Esophagus muscularis mucosa (tissue), 4 donors: ENCODE measurements around the gene MAST4. TPM values are rescaled to one million over a fixed set of nuclear protein-coding genes. Genes with fewer than 3 reads are reported as not detected.

Experiments used
- DNase-seq: peaks from one replicate; pipeline ENCODE4 v3.0.0-alpha.2; 2017; ENCODE audit errors: extremely low spot score
- H3K27ac ChIP-seq, 4 donors: fragments of 200-600 bp; sonication (generic); replicated peaks in 1 of 4; 1 replicate in 3 of 4; 2 replicates in 1 of 4; pipeline ENCODE4 v1.5.1; 2016 to 2019; ENCODE audit warnings: mild to moderate bottlenecking in 1 of 4
- H3K27me3 ChIP-seq, 4 donors: fragments of 200-600 bp; sonication (generic); one replicate each; pipeline versions ENCODE4 v1.5.1 to v1.6.0; 2016 to 2019
- H3K36me3 ChIP-seq, 4 donors: fragments of 200-600 bp; sonication (generic); one replicate each; pipeline ENCODE4 v1.5.1; 2016 to 2019
- H3K4me1 ChIP-seq, 4 donors: fragments of 200-600 bp; sonication (generic); one replicate each; pipeline ENCODE4 v1.5.1; 2016 to 2019
- H3K4me3 ChIP-seq, 4 donors: fragments of 200-600 bp; sonication (generic); 1 replicate in 2 of 4; 2 replicates in 2 of 4; pipeline ENCODE4 v1.5.1; 2016 to 2019; ENCODE audit warnings: mild to moderate bottlenecking in 4 of 4, moderate library complexity in 1 of 4
- H3K9me3 ChIP-seq, 4 donors: fragments of 200-600 bp; sonication (generic); 1 replicate in 3 of 4; 2 replicates in 1 of 4; pipeline ENCODE4 v1.5.1; 2016 to 2019
- EP300 ChIP-seq: sonication (generic); formaldehyde crosslinking; IDR thresholded peaks from one replicate; pipeline ENCODE4 v1.6.1; 2017; ENCODE audit warnings: antibody characterized with exemption
- POLR2A ChIP-seq: fragments of 450-650 bp; IDR thresholded peaks from one replicate; pipeline ENCODE4 v1.6.1; 2017; ENCODE audit warnings: antibody characterized with exemption, moderate library complexity, mild to moderate bottlenecking, low read depth
- POLR2AphosphoS5 ChIP-seq, 2 donors: sonication (generic); formaldehyde crosslinking; IDR thresholded peaks; one replicate each; pipeline ENCODE4 v1.6.1; 2017; ENCODE audit warnings: antibody characterized with exemption in 2 of 2
- WGBS: methylation state at CpG from one replicate; pipeline ENCODE4 v1.1.5; 2018; 5-methylcytosine and 5-hydroxymethylcytosine counted together
- intact Hi-C: fragments of 100-400 bp; cut with DNase I; formaldehyde crosslinking; loops from one replicate; pipeline ENCODE4 v1.15.1; 2023
- total RNA-seq, 4 donors: library from RNA; depleted of rRNA; stranded (reverse); fragments of >200 nt; gene quantifications; one replicate each; pipeline versions ENCODE4 v1.1.0 to v1.2.1, GENCODE V29; 2016
- TF ChIP-seq, protein P1 (sequence below), 3 experiments: fragments of 200-600 bp in 2 of 3; fragments of 450-650 bp in 1 of 3; sonication (generic) in 2 of 3; IDR thresholded peaks; one replicate each; pipeline ENCODE4 v1.5.1; 2017 to 2019; ENCODE audit warnings: antibody characterized with exemption in 3 of 3, mild to moderate bottlenecking in 2 of 3, moderate library complexity in 1 of 3

MAST4 gene
- total RNA-seq, 4 donors from 2014 or later = 26.2 to 39.7 (median 35.8) TPM

DNA sequence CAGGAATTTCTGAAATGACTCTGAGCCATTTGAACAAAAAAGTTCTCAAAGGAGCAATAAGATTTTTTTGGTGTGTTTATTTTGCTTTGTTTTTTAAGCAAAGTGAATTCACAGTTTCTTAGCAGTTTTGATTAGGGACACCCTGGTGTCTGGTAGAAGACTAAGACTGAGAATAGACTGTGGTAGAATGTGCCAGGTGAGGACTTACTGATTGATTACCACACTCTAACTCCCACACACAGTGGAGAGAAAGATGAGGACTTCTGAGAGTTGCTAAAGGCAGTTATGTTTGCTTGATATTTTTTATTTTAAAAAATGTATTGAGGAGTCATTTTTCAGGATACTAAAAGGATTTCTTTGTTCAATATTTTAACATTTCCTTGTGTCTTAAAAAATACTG is 425.3 kb downstream of the MAST4 start:
- DNase-seq = no peak
- TF ChIP-seq POLR2A (no peak), POLR2AphosphoS5 (IDR thresholded peaks at IDR 0.05) (no peak), EP300 (no peak)
- TF ChIP-seq, protein P1, sequence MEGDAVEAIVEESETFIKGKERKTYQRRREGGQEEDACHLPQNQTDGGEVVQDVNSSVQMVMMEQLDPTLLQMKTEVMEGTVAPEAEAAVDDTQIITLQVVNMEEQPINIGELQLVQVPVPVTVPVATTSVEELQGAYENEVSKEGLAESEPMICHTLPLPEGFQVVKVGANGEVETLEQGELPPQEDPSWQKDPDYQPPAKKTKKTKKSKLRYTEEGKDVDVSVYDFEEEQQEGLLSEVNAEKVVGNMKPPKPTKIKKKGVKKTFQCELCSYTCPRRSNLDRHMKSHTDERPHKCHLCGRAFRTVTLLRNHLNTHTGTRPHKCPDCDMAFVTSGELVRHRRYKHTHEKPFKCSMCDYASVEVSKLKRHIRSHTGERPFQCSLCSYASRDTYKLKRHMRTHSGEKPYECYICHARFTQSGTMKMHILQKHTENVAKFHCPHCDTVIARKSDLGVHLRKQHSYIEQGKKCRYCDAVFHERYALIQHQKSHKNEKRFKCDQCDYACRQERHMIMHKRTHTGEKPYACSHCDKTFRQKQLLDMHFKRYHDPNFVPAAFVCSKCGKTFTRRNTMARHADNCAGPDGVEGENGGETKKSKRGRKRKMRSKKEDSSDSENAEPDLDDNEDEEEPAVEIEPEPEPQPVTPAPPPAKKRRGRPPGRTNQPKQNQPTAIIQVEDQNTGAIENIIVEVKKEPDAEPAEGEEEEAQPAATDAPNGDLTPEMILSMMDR (IDR thresholded peaks at IDR 0.05) = no peak
- H3K27me3 ChIP-seq = no peaks in the 10 kb centered on the region
- H3K36me3 ChIP-seq = no peaks in the 10 kb centered on the region
- intact Hi-C loops = no loop called here
- peak overlapping the region; percentile 38 to 69 (median 59) for H3K27ac ChIP-seq
- no peaks in the 10 kb centered on the region for H3K9me3 ChIP-seq
- H3K4me1 ChIP-seq = peaks cover 31 to 64% (median 43%) of the 10 kb centered on the region in 4 donors
- H3K4me3 ChIP-seq = no peak overlapping the region

DNA sequence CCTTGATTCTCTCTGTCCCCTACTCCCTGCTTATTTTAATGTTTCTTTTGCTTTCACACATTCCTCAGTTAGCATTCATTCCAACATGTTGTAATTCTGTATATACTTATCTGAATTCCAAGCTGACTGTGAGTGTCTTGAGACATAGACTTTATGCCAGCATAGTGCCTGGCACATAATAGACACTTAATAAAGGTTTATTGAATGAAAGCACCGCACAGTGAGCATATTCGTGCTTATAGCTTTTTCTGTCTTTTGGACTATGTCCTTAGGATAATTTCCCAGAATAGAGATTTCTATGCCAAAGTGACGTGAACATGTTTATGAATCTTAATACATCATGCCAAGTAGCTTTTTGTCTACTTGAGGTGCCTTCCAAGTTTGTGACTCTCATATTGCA is 425.8 kb downstream of the MAST4 start:
- no peak overlapping the region for H3K4me3 ChIP-seq
- H3K36me3 ChIP-seq = no peaks in the 10 kb centered on the region
- no peak for DNase-seq
- peaks cover 31 to 61% (median 39%) of the 10 kb centered on the region in 4 donors for H3K4me1 ChIP-seq
- 42% methylated on average over 3 of the region's 3 CpGs for WGBS
- no peaks in the 10 kb centered on the region for H3K9me3 ChIP-seq
- no peaks in the 10 kb centered on the region for H3K27me3 ChIP-seq
- peak overlapping the region; percentile 38 to 69 (median 59) for H3K27ac ChIP-seq
- TF ChIP-seq POLR2AphosphoS5 (IDR thresholded peaks at IDR 0.05) (peak in 1 of 2 donors; percentile 22), EP300 (peak; percentile 48)
- TF ChIP-seq, protein P1 (IDR thresholded peaks at IDR 0.05) = no peak
- intact Hi-C loops = no loop called here

DNA sequence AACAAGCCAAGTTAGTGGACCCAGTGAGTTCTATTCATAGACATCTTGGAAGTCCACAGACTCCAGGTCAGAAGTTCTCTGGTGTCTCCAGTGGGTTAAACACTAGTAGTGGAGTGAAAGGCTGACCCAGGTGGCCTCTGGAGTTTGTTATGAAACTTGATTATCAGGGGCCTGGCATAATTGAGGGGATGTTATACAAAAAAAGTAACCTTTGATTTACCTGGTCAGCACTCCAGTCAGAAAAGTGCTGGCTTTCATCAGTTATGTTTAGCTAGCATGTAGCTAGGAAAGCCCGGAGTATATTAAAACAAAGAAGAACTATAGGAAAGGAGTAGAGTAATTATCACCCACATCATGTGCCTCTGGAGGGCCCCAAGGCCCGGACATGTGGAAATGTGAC is 429.3 kb downstream of the MAST4 start:
- no peak for DNase-seq
- Histone ChIP-seq H3K27ac (no peak overlapping the region), H3K4me3 (no peak overlapping the region), H3K27me3 (no peaks in the 10 kb centered on the region), H3K9me3 (no peaks in the 10 kb centered on the region), H3K4me1 (peaks cover 29 to 61% (median 41%) of the 10 kb centered on the region in 4 donors), H3K36me3 (no peaks in the 10 kb centered on the region)
- TF ChIP-seq POLR2A = no peak
- TF ChIP-seq, protein P1 (IDR thresholded peaks at IDR 0.05) = no peak
- no peak for TF ChIP-seq POLR2AphosphoS5 (IDR thresholded peaks at IDR 0.05)
- no peak for TF ChIP-seq EP300
- intact Hi-C loops = no loop called here
- 76% methylated on average over 2 of the region's 2 CpGs for WGBS

DNA sequence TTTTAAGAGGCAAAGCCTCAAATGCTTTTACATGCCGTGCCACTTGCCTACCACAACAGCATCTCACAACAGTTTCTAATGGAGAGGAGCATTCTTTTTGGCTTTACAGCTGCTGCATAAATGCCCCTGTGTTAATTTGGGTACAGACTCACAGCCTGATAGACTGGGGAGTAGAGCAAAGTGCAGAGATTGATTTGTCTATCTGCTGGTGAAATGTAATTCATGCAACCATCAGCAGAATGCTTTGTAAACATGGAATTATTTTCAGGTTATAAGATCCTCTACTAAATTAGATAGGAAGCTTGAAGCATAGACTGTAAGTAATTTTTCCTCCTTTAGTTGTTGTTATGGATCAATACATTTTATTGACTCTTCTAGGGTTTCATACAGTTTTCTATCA is 430.1 kb downstream of the MAST4 start:
- intact Hi-C loops = no loop called here

More for the DNA sequence above, 430.1 kb downstream of the MAST4 start:
- no peak for TF ChIP-seq POLR2AphosphoS5 (IDR thresholded peaks at IDR 0.05)
- TF ChIP-seq, protein P1 (IDR thresholded peaks at IDR 0.05) = no peak
- TF ChIP-seq POLR2A = no peak
- TF ChIP-seq EP300 = no peak
- 95% methylated on average over 1 of the region's 1 CpG for WGBS
- no peaks in the 10 kb centered on the region for H3K27me3 ChIP-seq
- H3K4me3 ChIP-seq = no peak overlapping the region
- H3K27ac ChIP-seq = no peak overlapping the region
- no peaks in the 10 kb centered on the region for H3K9me3 ChIP-seq
- H3K36me3 ChIP-seq = no peaks in the 10 kb centered on the region
- H3K4me1 ChIP-seq = peaks cover 29 to 61% (median 41%) of the 10 kb centered on the region in 4 donors
- no peak for DNase-seq
